HCT116 (cell line): ENCODE data around the gene TJP3. TPM values are rescaled to one million over a fixed set of nuclear protein-coding genes. Genes with fewer than 3 reads are reported as not detected.

ENCODE experiments used
- ATAC-seq: fragments of 200-7000 bp; cut with Tn5 transposase; 2 replicates; pipeline ENCODE4 v1.9.1; 2020; ENCODE audit warnings: mild to moderate bottlenecking, moderate library complexity
- BruUV-seq: library from RNA; stranded (reverse); fragments of 400-500 nt; replicated peaks from 2 replicates; lab custom pipeline; 2021; lab: Mats Ljungman, UMichigan
- CTCF ChIA-PET: fragments of 300-600 bp; sonication (Branson Sonifier 250); formaldehyde crosslinking; loops from one replicate; lab custom pipeline; 2021; ENCODE audit warnings: antibody characterized with exemption; lab: Charles Lee
- POLR2A ChIA-PET: fragments of 300-600, 350-600 bp; sonication (Branson Sonifier 250); formaldehyde crosslinking; loops from one replicate; lab custom pipeline; 2021; ENCODE audit warnings: antibody characterized with exemption; lab: Charles Lee
- RAD21 ChIA-PET, 2 experiments: fragments of 300-600 bp; sonication (Branson Sonifier 250); formaldehyde crosslinking; loops; one replicate each; lab custom pipeline; 2023; ENCODE audit warnings: low total read pairs in 2 of 2; ENCODE audit not compliant: uncharacterized antibody in 2 of 2, unreplicated experiment in 2 of 2, low non-redundant PET in 1 of 2; lab: Charles Lee
- DNase-seq: peaks from one replicate; pipeline ENCODE4 v3.0.0-alpha.2; 2010; ENCODE audit warnings: low read depth, low spot score
- H2AFZ ChIP-seq: fragments of 200-600 bp; shearing (Covaris generic), sonication (generic); 2 replicates; pipeline ENCODE4 v1.6.1; 2017; ENCODE audit warnings: low read depth, mixed run types, mixed read lengths, antibody characterized with exemption, low read length; ENCODE audit not compliant: poor library complexity, severe bottlenecking
- H3K27ac ChIP-seq: 2 replicates; pipeline ENCODE4 v1.5.1; 2012; ENCODE audit warnings: low read depth, low read length
- H3K27me3 ChIP-seq: fragments of 200-600 bp; sonication (generic); 2 replicates; pipeline ENCODE4 v1.6.1; 2016; ENCODE audit warnings: mixed run types, low read length, mixed read lengths; ENCODE audit not compliant: insufficient read depth
- H3K36me3 ChIP-seq, 2 experiments: fragments of 200-500 bp in 1 of 2; fragments of 200-600 bp in 1 of 2; sonication (Bioruptor generic) in 1 of 2; sonication (generic) in 1 of 2; 2 replicates each; pipeline versions ENCODE4 v1.5.1 to v1.6.1; 2014 to 2016; ENCODE audit warnings: low read length in 2 of 2, inconsistent platforms in 1 of 2, mixed read lengths in 1 of 2, mixed run types in 1 of 2; ENCODE audit not compliant: insufficient read depth in 2 of 2, control insufficient read depth in 1 of 2
- H3K4me1 ChIP-seq, 2 experiments: fragments of 200-600 bp in 1 of 2; sonication (generic) in 1 of 2; 2 replicates each; pipeline versions ENCODE4 v1.5.1 to v1.6.1; 2012 to 2017; ENCODE audit warnings: low read length in 2 of 2, inconsistent platforms in 1 of 2, mild to moderate bottlenecking in 1 of 2, mixed read lengths in 1 of 2, mixed run types in 1 of 2, moderate library complexity in 1 of 2; ENCODE audit not compliant: insufficient read depth in 2 of 2, control insufficient read depth in 1 of 2
- H3K4me2 ChIP-seq: fragments of 200-600 bp; sonication (generic); 2 replicates; pipeline ENCODE4 v1.6.1; 2017; ENCODE audit warnings: mixed run types, low read length, mixed read lengths
- H3K4me3 ChIP-seq, 2 experiments: fragments of 200-600 bp in 1 of 2; sonication (generic) in 1 of 2; replicated peaks in 1 of 2; 2 replicates each; pipeline ENCODE4 v1.5.1; 2011 to 2016; ENCODE audit warnings: low read length in 2 of 2, control low read depth in 1 of 2, low read depth in 1 of 2, mild to moderate bottlenecking in 1 of 2, mixed read lengths in 1 of 2, mixed run types in 1 of 2
- H3K79me2 ChIP-seq: fragments of 200-600 bp; sonication (generic); 2 replicates; pipeline ENCODE4 v1.6.1; 2017; ENCODE audit warnings: mild to moderate bottlenecking, mixed run types, low read length, moderate library complexity, mixed read lengths; ENCODE audit not compliant: insufficient read depth
- H3K9ac ChIP-seq: fragments of 200-600 bp; sonication (generic); 2 replicates; pipeline ENCODE4 v1.6.1; 2016; ENCODE audit warnings: low read length, mixed read lengths
- H3K9me2 ChIP-seq: fragments of 200-600 bp; sonication (generic), shearing (Covaris generic); 2 replicates; pipeline ENCODE4 v1.6.1; 2017; ENCODE audit warnings: mixed run types, mild to moderate bottlenecking, moderate library complexity; ENCODE audit not compliant: insufficient read depth
- H3K9me3 ChIP-seq, 2 experiments: fragments of 200-500 bp in 1 of 2; fragments of 200-600 bp in 1 of 2; sonication (Bioruptor generic) in 1 of 2; sonication (generic) in 1 of 2; 2 replicates each; pipeline ENCODE4 v1.6.1; 2014 to 2017; ENCODE audit warnings: low read length in 2 of 2, mixed read lengths in 2 of 2, inconsistent platforms in 1 of 2, low read depth in 1 of 2, mild to moderate bottlenecking in 1 of 2, mixed run types in 1 of 2, moderate library complexity in 1 of 2; ENCODE audit not compliant: control insufficient read depth in 1 of 2, insufficient read depth in 1 of 2
- H4K20me1 ChIP-seq: fragments of 200-600 bp; sonication (generic), shearing (Covaris generic); 2 replicates; pipeline ENCODE4 v1.6.1; 2017; ENCODE audit warnings: mixed run types, mild to moderate bottlenecking, moderate library complexity; ENCODE audit not compliant: insufficient read depth
- CBX3 ChIP-seq: IDR thresholded peaks from 2 replicates; pipeline ENCODE4 v1.6.1; 2012; ENCODE audit warnings: low read depth
- CEBPB ChIP-seq: IDR thresholded peaks from 2 replicates; pipeline ENCODE4 v1.6.1; 2012; ENCODE audit warnings: low read depth
- CTCF ChIP-seq, 3 experiments: fragments of 200-600 bp in 1 of 3; sonication (generic) in 1 of 3; IDR thresholded peaks in 2 of 3; conservative IDR thresholded peaks in 1 of 3; 2 replicates each; pipeline ENCODE4 v1.5.1; 2012 to 2017; ENCODE audit warnings: low read depth in 2 of 3, low read length in 2 of 3, antibody characterized with exemption in 1 of 3, borderline replicate concordance in 1 of 3, control low read depth in 1 of 3, mild to moderate bottlenecking in 1 of 3, mixed read lengths in 1 of 3, mixed run types in 1 of 3, moderate library complexity in 1 of 3; ENCODE audit not compliant: insufficient read depth in 1 of 3
- EGR1 ChIP-seq: IDR thresholded peaks from 2 replicates; pipeline ENCODE4 v1.6.1; 2012; ENCODE audit warnings: low read depth
- ELF1 ChIP-seq: IDR thresholded peaks from 2 replicates; pipeline ENCODE4 v1.6.1; 2012; ENCODE audit warnings: low read depth, borderline replicate concordance
- EZH2 ChIP-seq: fragments of 200-600 bp; sonication (generic); IDR thresholded peaks from 2 replicates; pipeline ENCODE4 v1.6.1; 2017; ENCODE audit warnings: antibody characterized with exemption, mixed run types
- EZH2phosphoT487 ChIP-seq: fragments of 200-600 bp; IDR thresholded peaks from 2 replicates; pipeline ENCODE4 v1.6.1; 2018; ENCODE audit warnings: antibody characterized with exemption, borderline replicate concordance
- FOSL1 ChIP-seq: IDR thresholded peaks from 2 replicates; pipeline ENCODE4 v1.6.1; 2012; ENCODE audit warnings: low read depth
- JUND ChIP-seq: IDR thresholded peaks from 2 replicates; pipeline ENCODE4 v1.6.1; 2012
- POLR2A ChIP-seq: IDR thresholded peaks from 2 replicates; pipeline ENCODE4 v1.7.0; 2011; ENCODE audit warnings: borderline replicate concordance; ENCODE audit not compliant: insufficient read depth, insufficient read length; ENCODE audit errors: extremely low read depth
- POLR2AphosphoS5 ChIP-seq: IDR thresholded peaks from 2 replicates; pipeline ENCODE4 v1.6.1; 2011; ENCODE audit warnings: mild to moderate bottlenecking, low read depth, low read length, moderate library complexity
- REST ChIP-seq: IDR thresholded peaks from 2 replicates; pipeline ENCODE4 v1.6.1; 2012; ENCODE audit warnings: low read depth
- SP1 ChIP-seq: IDR thresholded peaks from 2 replicates; pipeline ENCODE4 v1.6.1; 2012; ENCODE audit warnings: low read depth
- SRF ChIP-seq: IDR thresholded peaks from 2 replicates; pipeline ENCODE4 v1.6.1; 2012; ENCODE audit warnings: low read depth
- TCF7L2 ChIP-seq: IDR thresholded peaks from 2 replicates; pipeline ENCODE4 v1.7.0; 2011; ENCODE audit warnings: borderline replicate concordance, inconsistent platforms; ENCODE audit not compliant: insufficient read depth, insufficient read length; ENCODE audit errors: extremely low read depth
- ZFX ChIP-seq: fragments of 450-650 bp; IDR thresholded peaks from 2 replicates; pipeline ENCODE4 v1.6.1; 2017
- ZNF274 ChIP-seq: fragments of 200-500 bp; sonication (Bioruptor generic); IDR thresholded peaks from 2 replicates; pipeline ENCODE4 v1.6.1; 2014; ENCODE audit warnings: mild to moderate bottlenecking, low read depth, low read length, inconsistent platforms
- intact Hi-C: fragments of 100-400 bp; cut with micrococcal nuclease; formaldehyde crosslinking; loops from 2 replicates; pipeline ENCODE4 v1.10.0; 2022
- total RNA-seq: library from RNA; stranded (reverse); gene quantifications from one replicate; pipeline ENCODE4 v1.2.1, GENCODE V29; 2021; ENCODE audit not compliant: unreplicated experiment
- TF ChIP-seq, protein P1 (sequence below): IDR thresholded peaks from 2 replicates; pipeline ENCODE4 v1.6.1; 2011; ENCODE audit warnings: mild to moderate bottlenecking, low read length, moderate library complexity; ENCODE audit not compliant: insufficient replicate concordance; ENCODE audit errors: extremely low read depth
- TF ChIP-seq, protein P2 (sequence below): IDR thresholded peaks from 2 replicates; pipeline ENCODE4 v1.6.1; 2012

TJP3 gene
- total RNA-seq, 1 experiment from 2014 or later = 69.6 TPM

DNA sequence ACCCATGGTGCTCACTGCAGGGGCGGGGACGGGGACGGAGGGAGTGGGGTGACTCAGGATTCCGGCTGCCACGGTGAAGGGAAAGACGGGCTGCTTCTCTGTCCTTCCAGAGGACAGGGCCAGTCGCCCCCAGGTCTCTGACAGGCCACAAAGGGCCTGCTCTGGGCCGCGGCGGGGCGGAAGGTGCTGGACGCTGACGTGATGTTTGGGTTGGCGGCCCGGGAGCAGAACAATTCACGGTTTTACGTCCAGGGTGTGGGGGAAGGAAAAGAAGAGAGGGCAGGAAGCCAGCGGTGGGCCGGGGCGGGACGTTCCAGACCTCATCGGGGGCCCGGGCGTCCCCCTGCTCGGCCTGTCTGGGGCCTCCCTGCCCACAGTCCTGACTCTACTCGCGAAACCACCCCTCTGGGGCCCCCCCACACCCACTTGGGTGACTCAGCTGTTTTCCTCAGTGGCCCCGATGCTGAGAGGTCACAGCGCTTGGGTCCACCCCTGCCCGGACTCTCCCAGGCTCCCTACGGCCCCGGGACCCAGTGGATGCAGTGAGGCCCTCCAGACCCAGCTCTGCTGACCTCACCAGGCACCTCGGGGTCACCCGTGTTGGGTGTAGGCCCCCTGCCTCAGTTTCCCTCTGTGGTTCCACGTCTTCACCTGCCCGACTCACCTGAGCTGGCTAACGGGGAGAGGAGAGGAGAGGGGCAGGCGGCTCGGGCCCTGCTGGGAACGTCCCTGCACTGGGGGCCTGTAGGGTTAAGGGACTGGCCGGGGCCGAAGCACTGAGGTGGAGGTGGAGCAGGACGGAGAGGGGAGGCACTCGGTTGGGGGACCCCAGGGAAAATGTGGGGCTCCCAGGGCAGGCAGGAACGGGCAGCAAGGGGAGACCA lies 37.1 kb upstream of the TJP3 start:
- RAD21 ChIA-PET = no interaction called here
- H3K9me2 ChIP-seq = no peaks in the 10 kb centered on the region
- no peak overlapping the region for H3K4me3 ChIP-seq
- H2AFZ ChIP-seq = no peak overlapping the region
- no peak overlapping the region for H3K4me2 ChIP-seq
- intact Hi-C loops = no loop called here
- no peaks in the 10 kb centered on the region for H4K20me1 ChIP-seq
- no peaks in the 10 kb centered on the region for H3K9me3 ChIP-seq
- CTCF ChIA-PET = no interaction called here
- no peak overlapping the region for H3K27ac ChIP-seq
- BruUV-seq = no TSS peak
- H3K27me3 ChIP-seq = no peaks in the 10 kb centered on the region
- no peak overlapping the region for H3K9ac ChIP-seq
- TF ChIP-seq FOSL1 = no peak
- TF ChIP-seq SP1 = no peak
- no peak for TF ChIP-seq ELF1
- TF ChIP-seq POLR2AphosphoS5 = no peak
- no peak for TF ChIP-seq POLR2A
- no peak for TF ChIP-seq ZFX
- no peak for TF ChIP-seq REST
- TF ChIP-seq ZNF274 = no peak
- TF ChIP-seq TCF7L2 = no peak
- TF ChIP-seq, protein P1, sequence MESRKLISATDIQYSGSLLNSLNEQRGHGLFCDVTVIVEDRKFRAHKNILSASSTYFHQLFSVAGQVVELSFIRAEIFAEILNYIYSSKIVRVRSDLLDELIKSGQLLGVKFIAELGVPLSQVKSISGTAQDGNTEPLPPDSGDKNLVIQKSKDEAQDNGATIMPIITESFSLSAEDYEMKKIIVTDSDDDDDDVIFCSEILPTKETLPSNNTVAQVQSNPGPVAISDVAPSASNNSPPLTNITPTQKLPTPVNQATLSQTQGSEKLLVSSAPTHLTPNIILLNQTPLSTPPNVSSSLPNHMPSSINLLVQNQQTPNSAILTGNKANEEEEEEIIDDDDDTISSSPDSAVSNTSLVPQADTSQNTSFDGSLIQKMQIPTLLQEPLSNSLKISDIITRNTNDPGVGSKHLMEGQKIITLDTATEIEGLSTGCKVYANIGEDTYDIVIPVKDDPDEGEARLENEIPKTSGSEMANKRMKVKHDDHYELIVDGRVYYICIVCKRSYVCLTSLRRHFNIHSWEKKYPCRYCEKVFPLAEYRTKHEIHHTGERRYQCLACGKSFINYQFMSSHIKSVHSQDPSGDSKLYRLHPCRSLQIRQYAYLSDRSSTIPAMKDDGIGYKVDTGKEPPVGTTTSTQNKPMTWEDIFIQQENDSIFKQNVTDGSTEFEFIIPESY = no peak
- TF ChIP-seq, protein P2, sequence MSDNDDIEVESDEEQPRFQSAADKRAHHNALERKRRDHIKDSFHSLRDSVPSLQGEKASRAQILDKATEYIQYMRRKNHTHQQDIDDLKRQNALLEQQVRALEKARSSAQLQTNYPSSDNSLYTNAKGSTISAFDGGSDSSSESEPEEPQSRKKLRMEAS = no peak
- TF ChIP-seq EGR1 = no peak
- no peak for TF ChIP-seq CBX3
- no peak for TF ChIP-seq EZH2phosphoT487
- TF ChIP-seq CTCF (IDR thresholded peaks at IDR 0.05 in 2 of 3, conservative IDR thresholded peaks at IDR 0.05 in 1 of 3; ENCODE audit: borderline replicate concordance in 1 of 3, insufficient read depth in 1 of 3, low read depth in 2 of 3, low read length in 2 of 3) = no peak
- TF ChIP-seq EZH2 = no peak
- TF ChIP-seq SRF = no peak
- TF ChIP-seq JUND = no peak
- TF ChIP-seq CEBPB = no peak
- ATAC-seq (no peak), DNase-seq (no peak)
- no peaks in the 10 kb centered on the region for H3K4me1 ChIP-seq
- no peaks in the 10 kb centered on the region for H3K79me2 ChIP-seq
- no peaks in the 10 kb centered on the region for H3K36me3 ChIP-seq
- POLR2A ChIA-PET = no interaction called here
